Nephron progenitor cell (in vitro differentiated cells): ENCODE data around the gene MEIS2.

Source experiments
- DNase-seq: peaks from one replicate; pipeline ENCODE4 v3.0.0; 2021
- H3K27ac Mint-ChIP-seq: 2 replicates; pipeline ENCODE4 v1.8.0; 2021; ENCODE audit warnings: mild to moderate bottlenecking, moderate library complexity, mixed read lengths
- H3K27me3 Mint-ChIP-seq: 2 replicates; pipeline ENCODE4 v1.8.0; 2021; ENCODE audit warnings: mild to moderate bottlenecking, low read depth, mixed read lengths; ENCODE audit not compliant: poor library complexity
- H3K36me3 Mint-ChIP-seq: 2 replicates; pipeline ENCODE4 v1.8.0; 2021; ENCODE audit warnings: low read depth, mixed read lengths
- H3K4me1 Mint-ChIP-seq: 2 replicates; pipeline ENCODE4 v1.8.0; 2021; ENCODE audit warnings: mixed read lengths
- H3K4me3 Mint-ChIP-seq: 2 replicates; pipeline ENCODE4 v1.8.0; 2021; ENCODE audit warnings: mild to moderate bottlenecking, moderate library complexity, mixed read lengths
- H3K9me3 Mint-ChIP-seq: 2 replicates; pipeline ENCODE4 v1.8.0; 2021; ENCODE audit warnings: mild to moderate bottlenecking, moderate library complexity, mixed read lengths
- CTCF ChIP-seq: fragments of 200-600 bp; sonication (generic); IDR thresholded peaks from 2 replicates; pipeline ENCODE4 v1.5.0; 2021; ENCODE audit warnings: antibody characterized with exemption

Gene MEIS2

GRCh38 chr15:36914960-36915808, 185.2 kb downstream of the MEIS2 start:
- peak overlapping the region; percentile 81 for H3K27ac Mint-ChIP-seq
- TF ChIP-seq CTCF: no peak
- no peaks in the 10 kb centered on the region for H3K9me3 Mint-ChIP-seq
- H3K36me3 Mint-ChIP-seq: peaks cover 72% of the 10 kb centered on the region
- H3K27me3 Mint-ChIP-seq: no peaks in the 10 kb centered on the region
- H3K4me3 Mint-ChIP-seq: peak overlapping the region; percentile 29
- DNase-seq: no peak
- H3K4me1 Mint-ChIP-seq: peaks cover 56% of the 10 kb centered on the region

- no peaks in the 10 kb centered on the region for H3K9me3 Mint-ChIP-seq
- peaks cover 58% of the 10 kb centered on the region for H3K4me1 Mint-ChIP-seq
- H3K4me3 Mint-ChIP-seq: no peak overlapping the region
- H3K27ac Mint-ChIP-seq: peak overlapping the region; percentile 81
- TF ChIP-seq CTCF: no peak
- H3K27me3 Mint-ChIP-seq: no peaks in the 10 kb centered on the region
- DNase-seq: no peak
- H3K36me3 Mint-ChIP-seq: peaks cover 72% of the 10 kb centered on the region
Observed at GRCh38 chr15:36914466-36914865, 185.9 kb downstream of the MEIS2 start.

GRCh38 chr15:36912311-36912712, 188.0 kb downstream of the MEIS2 start:
- peaks cover 59% of the 10 kb centered on the region for H3K4me1 Mint-ChIP-seq
- H3K27me3 Mint-ChIP-seq: no peaks in the 10 kb centered on the region
- no peak for DNase-seq
- peaks cover 65% of the 10 kb centered on the region for H3K36me3 Mint-ChIP-seq
- no peaks in the 10 kb centered on the region for H3K9me3 Mint-ChIP-seq
- no peak overlapping the region for H3K4me3 Mint-ChIP-seq
- H3K27ac Mint-ChIP-seq: no peak overlapping the region
- TF ChIP-seq CTCF: no peak

- DNase-seq: no peak
- Mint-ChIP-seq H3K4me3 (no peak overlapping the region), H3K36me3 (peaks cover 56% of the 10 kb centered on the region), H3K27me3 (no peaks in the 10 kb centered on the region), H3K9me3 (no peaks in the 10 kb centered on the region), H3K27ac (no peak overlapping the region), H3K4me1 (peaks cover 59% of the 10 kb centered on the region)
- TF ChIP-seq CTCF: no peak
Observed at GRCh38 chr15:36911322-36911944, 188.9 kb downstream of the MEIS2 start.

- no peak for DNase-seq
- no peaks in the 10 kb centered on the region for H3K9me3 Mint-ChIP-seq
- no peak overlapping the region for H3K4me3 Mint-ChIP-seq
- peaks cover 35% of the 10 kb centered on the region for H3K36me3 Mint-ChIP-seq
- H3K27me3 Mint-ChIP-seq: no peaks in the 10 kb centered on the region
- TF ChIP-seq CTCF: no peak
- H3K27ac Mint-ChIP-seq: no peak overlapping the region
- H3K4me1 Mint-ChIP-seq: peaks cover 38% of the 10 kb centered on the region
Observed at GRCh38 chr15:36908991-36909390, 191.4 kb downstream of the MEIS2 start.
